CD14-positive monocyte (primary cell): ENCODE measurements around the gene NAGS. TPM values are rescaled to one million over a fixed set of nuclear protein-coding genes. Genes with fewer than 3 reads are reported as not detected.

Experiments
- DNase-seq, 3 donors: peaks; one replicate each; pipeline ENCODE4 v3.0.0-alpha.2; 2011 to 2022
- H2AFZ ChIP-seq: 2 replicates; pipeline ENCODE4 v1.6.0; 2012; ENCODE audit warnings: mild to moderate bottlenecking, low read depth, low read length, inconsistent platforms; ENCODE audit not compliant: insufficient read depth, poor library complexity, severe bottlenecking
- H3K27ac ChIP-seq, 2 donors: 1 replicate in 1 of 2; 2 replicates in 1 of 2; pipeline ENCODE4 v1.5.1; 2012 to 2013; ENCODE audit warnings: low read length in 2 of 2, control low read depth in 1 of 2, inconsistent platforms in 1 of 2, low read depth in 1 of 2, mild to moderate bottlenecking in 1 of 2
- H3K27me3 ChIP-seq, 2 donors: one replicate each; pipeline versions ENCODE4 v1.6.0 to v1.6.1; 2011 to 2013; ENCODE audit warnings: low read length in 2 of 2; ENCODE audit not compliant: control insufficient read depth in 2 of 2, insufficient read depth in 2 of 2
- H3K36me3 ChIP-seq, 2 donors: replicated peaks in 1 of 2; 1 replicate in 1 of 2; 2 replicates in 1 of 2; pipeline versions ENCODE4 v1.5.1 to v1.6.1; 2012 to 2013; ENCODE audit warnings: low read length in 2 of 2, control low read depth in 1 of 2, inconsistent platforms in 1 of 2, mild to moderate bottlenecking in 1 of 2; ENCODE audit not compliant: insufficient read depth in 2 of 2, control insufficient read depth in 1 of 2
- H3K4me1 ChIP-seq, 2 donors: 1 replicate in 1 of 2; 2 replicates in 1 of 2; pipeline versions ENCODE4 v1.5.1 to v1.6.1; 2012 to 2013; ENCODE audit warnings: low read length in 2 of 2, control low read depth in 1 of 2, inconsistent platforms in 1 of 2, mild to moderate bottlenecking in 1 of 2, moderate library complexity in 1 of 2; ENCODE audit not compliant: insufficient read depth in 2 of 2, control insufficient read depth in 1 of 2
- H3K4me2 ChIP-seq: replicated peaks from 2 replicates; pipeline ENCODE3; 2012; ENCODE audit warnings: low read length, moderate library complexity, mild to moderate bottlenecking; ENCODE audit not compliant: poor library complexity, severe bottlenecking; ENCODE audit errors: extremely low read depth
- H3K4me3 ChIP-seq, 3 experiments: fragments of 200-600 bp in 1 of 3; sonication (generic) in 1 of 3; replicated peaks in 1 of 3; 1 replicate in 2 of 3; 2 replicates in 1 of 3; pipeline ENCODE4 v1.5.1; 2011 to 2013; ENCODE audit warnings: low read length in 3 of 3, mild to moderate bottlenecking in 3 of 3, control low read depth in 2 of 3, low read depth in 2 of 3, inconsistent platforms in 1 of 3, moderate library complexity in 1 of 3
- H3K79me2 ChIP-seq: 2 replicates; pipeline ENCODE4 v1.6.0; 2012; ENCODE audit warnings: mild to moderate bottlenecking, control low read depth, inconsistent platforms, low read length, moderate library complexity; ENCODE audit not compliant: insufficient read depth
- H3K9ac ChIP-seq: 2 replicates; pipeline ENCODE4 v1.6.0; 2017; ENCODE audit warnings: low read length, mild to moderate bottlenecking; ENCODE audit not compliant: insufficient read depth, poor library complexity, severe bottlenecking
- H3K9me3 ChIP-seq, 2 donors: replicated peaks in 1 of 2; 1 replicate in 1 of 2; 2 replicates in 1 of 2; pipeline versions ENCODE4 v1.5.1 to v1.6.1; 2012 to 2013; ENCODE audit warnings: low read length in 2 of 2, control low read depth in 1 of 2; ENCODE audit not compliant: control insufficient read depth in 1 of 2, insufficient read depth in 1 of 2
- H4K20me1 ChIP-seq: 2 replicates; pipeline ENCODE4 v1.6.0; 2012; ENCODE audit warnings: mild to moderate bottlenecking, low read length, control low read depth, moderate library complexity; ENCODE audit not compliant: insufficient read depth
- H3K27ac Mint-ChIP-seq, 7 donors: one replicate each; pipeline ENCODE4 v1.8.0; 2020; ENCODE audit warnings: mild to moderate bottlenecking in 7 of 7, mixed read lengths in 7 of 7, moderate library complexity in 6 of 7, inconsistent platforms in 2 of 7
- H3K27me3 Mint-ChIP-seq, 3 donors: one replicate each; pipeline ENCODE4 v1.8.0; 2021 to 2022; ENCODE audit warnings: low read depth in 3 of 3, mild to moderate bottlenecking in 3 of 3, mixed read lengths in 3 of 3, moderate library complexity in 3 of 3, inconsistent platforms in 1 of 3
- H3K36me3 Mint-ChIP-seq, 2 donors: one replicate each; pipeline ENCODE4 v1.8.0; 2020; ENCODE audit warnings: mixed read lengths in 2 of 2, inconsistent platforms in 1 of 2, mild to moderate bottlenecking in 1 of 2
- H3K4me1 Mint-ChIP-seq: one replicate; pipeline ENCODE4 v1.8.0; 2020; ENCODE audit warnings: mild to moderate bottlenecking, mixed read lengths
- H3K4me3 Mint-ChIP-seq, 2 donors: one replicate each; pipeline ENCODE4 v1.8.0; 2020; ENCODE audit warnings: mild to moderate bottlenecking in 2 of 2, mixed read lengths in 2 of 2, moderate library complexity in 1 of 2
- H3K9me3 Mint-ChIP-seq, 7 donors: one replicate each; pipeline ENCODE4 v1.8.0; 2020 to 2022; ENCODE audit warnings: mixed read lengths in 7 of 7, mild to moderate bottlenecking in 6 of 7, moderate library complexity in 6 of 7, inconsistent platforms in 2 of 7
- CTCF ChIP-seq: fragments of 200-600 bp; IDR thresholded peaks from one replicate; pipeline ENCODE4 v1.8.0; 2022; ENCODE audit warnings: antibody characterized with exemption, mild to moderate bottlenecking
- WGBS: methylation state at CpG from one replicate; pipeline ENCODE4 v1.1.5; 2013; ENCODE audit warnings: missing lambda C conversion rate; ENCODE audit not compliant: insufficient coverage; 5-methylcytosine and 5-hydroxymethylcytosine counted together
- intact Hi-C, 2 donors: fragments of 100-400 bp; cut with micrococcal nuclease; formaldehyde crosslinking; loops; one replicate each; pipeline versions ENCODE4 v1.15.0 to v1.15.1; 2023
- polyA plus RNA-seq, 3 donors: library from polyadenylated mRNA; depleted of rRNA in 1 of 3; unstranded in 2 of 3; stranded (reverse) in 1 of 3; fragments of 300-500 nt in 2 of 3; fragments of >200 nt in 1 of 3; fragmentation: Illumina TruSeq in 2 of 3; gene quantifications; 1 replicate in 2 of 3; 2 replicates in 1 of 3; pipeline ENCODE4 v1.2.3, GENCODE V29; 2012 to 2021

NAGS gene
- polyA plus RNA-seq, 3 donors: 0.65 to 0.93 (median 0.84) TPM

- H3K9me3 Mint-ChIP-seq: no peaks in the 10 kb centered on the region
- no peaks in the 10 kb centered on the region for H3K9me3 ChIP-seq
- no peak for TF ChIP-seq CTCF
- H3K27ac ChIP-seq: no peak overlapping the region
- H3K4me3 Mint-ChIP-seq: no peak overlapping the region
- no peaks in the 10 kb centered on the region for H3K4me1 Mint-ChIP-seq
- H3K36me3 Mint-ChIP-seq: no peaks in the 10 kb centered on the region
- intact Hi-C loops: no loop called here
- no peaks in the 10 kb centered on the region for H3K79me2 ChIP-seq
- H2AFZ ChIP-seq: no peak overlapping the region
- H3K4me3 ChIP-seq: no peak overlapping the region
- peaks cover 2 to 4% of the 10 kb centered on the region in 2 donors for H3K27me3 ChIP-seq
- H3K27me3 Mint-ChIP-seq: peaks cover 14 to 31% (median 23%) of the 10 kb centered on the region in 3 donors
- H3K36me3 ChIP-seq: no peaks in the 10 kb centered on the region
- H3K4me1 ChIP-seq: no peaks in the 10 kb centered on the region
- H3K4me2 ChIP-seq: no peak overlapping the region
- no peak overlapping the region for H3K27ac Mint-ChIP-seq
- 80% methylated on average over 2 of the region's 14 CpGs for WGBS
- no peak for DNase-seq
- H4K20me1 ChIP-seq: no peaks in the 10 kb centered on the region
- no peak overlapping the region for H3K9ac ChIP-seq
These were observed 29.8 kb upstream of the NAGS start for GRCh38 chr17:43974382-43975266.

GRCh38 chr17:43975898-43976297 is 28.5 kb upstream of the NAGS start:
- Histone ChIP-seq H3K4me1 (no peaks in the 10 kb centered on the region), H4K20me1 (no peaks in the 10 kb centered on the region), H3K4me3 (no peak overlapping the region), H3K9ac (no peak overlapping the region), H3K4me2 (no peak overlapping the region), H3K36me3 (no peaks in the 10 kb centered on the region), H3K9me3 (no peaks in the 10 kb centered on the region), H2AFZ (no peak overlapping the region), H3K79me2 (no peaks in the 10 kb centered on the region), H3K27me3 (peaks cover 3 to 5% of the 10 kb centered on the region in 2 donors), H3K27ac (no peak overlapping the region)
- Mint-ChIP-seq H3K4me3 (no peak overlapping the region), H3K27ac (no peak overlapping the region), H3K9me3 (no peaks in the 10 kb centered on the region), H3K27me3 (peaks cover 17 to 37% (median 29%) of the 10 kb centered on the region in 3 donors), H3K36me3 (no peaks in the 10 kb centered on the region), H3K4me1 (no peaks in the 10 kb centered on the region)
- WGBS: no CpG with 5 or more reads among the region's 27 CpGs
- intact Hi-C loops: no loop called here
- no peak for TF ChIP-seq CTCF
- no peak for DNase-seq
